ENCODE results near the gene SERAC1.
A peak's percentile ranks its signal among the peaks of the same experiment; 100 is the strongest.

The SERAC1 gene

GRCh38 chr6:158087224-158087867 lies 80.7 kb downstream of the SERAC1 start:
- no peak for DNase-seq (ENCODE audit: low spot score)
- no peak overlapping the region for H2BK5ac ChIP-seq (ENCODE audit: low read length)
- H3K14ac ChIP-seq (ENCODE audit: low read length): peak overlapping the region; percentile 56
- no peak overlapping the region for H3K4me3 ChIP-seq (ENCODE audit: low read length in 2 of 2)
- H4K8ac ChIP-seq (ENCODE audit: low read depth, low read length): no peak overlapping the region
- H2BK15ac ChIP-seq (ENCODE audit: low read length): no peak overlapping the region
- no peak overlapping the region for H2AFZ ChIP-seq (ENCODE audit: low read length)
- H3K4me1 ChIP-seq (ENCODE audit: control insufficient read depth in 2 of 2, insufficient read depth in 1 of 2, low read depth in 1 of 2, low read length in 2 of 2): no peaks in the 10 kb centered on the region
- H2BK12ac ChIP-seq (ENCODE audit: low read length): peak overlapping the region; percentile 41
- H3K9me3 ChIP-seq (replicated peaks in 1 of 2; ENCODE audit: control insufficient read depth in 2 of 2, insufficient read depth in 1 of 2, low read depth in 1 of 2, low read length in 2 of 2): no peaks in the 10 kb centered on the region
- no peak overlapping the region for H3K9ac ChIP-seq (ENCODE audit: low read depth, low read length, poor library complexity)
- peaks cover 2 to 63% of the 10 kb centered on the region in 2 donors for H3K36me3 ChIP-seq (replicated peaks in 1 of 2; ENCODE audit: control insufficient read depth in 2 of 2, insufficient read depth in 2 of 2, low read length in 2 of 2)
- no peak overlapping the region for H2AK5ac ChIP-seq (ENCODE audit: low read depth, low read length)
- H4K91ac ChIP-seq (ENCODE audit: low read depth, low read length, poor library complexity): no peak overlapping the region
- no peak overlapping the region for H2BK120ac ChIP-seq (ENCODE audit: low read depth, low read length)
- H3K23ac ChIP-seq (ENCODE audit: low read depth, low read length, poor library complexity): no peak overlapping the region
- H3K4me2 ChIP-seq (ENCODE audit: insufficient read depth, low read length, poor library complexity, severe bottlenecking): peak overlapping the region; percentile 24
- WGBS, 2 donors (ENCODE audit: extremely low coverage in 2 of 2, insufficient read length in 2 of 2, insufficient replicate concordance in 1 of 2): no CpG with 5 or more reads among the region's 14 CpGs
- H3K27ac ChIP-seq (replicated peaks; ENCODE audit: low read length): no peak overlapping the region
- no peak overlapping the region for H3K4ac ChIP-seq (ENCODE audit: low read length)
- no peaks in the 10 kb centered on the region for H3K79me1 ChIP-seq (ENCODE audit: low read depth, low read length)
- H3K18ac ChIP-seq (ENCODE audit: low read length): peak overlapping the region; percentile 19
- H3K27me3 ChIP-seq (ENCODE audit: control insufficient read depth in 3 of 3, insufficient read depth in 3 of 3, low read depth in 1 of 3, low read length in 3 of 3): no peaks in the 10 kb centered on the region

- no peak overlapping the region for H4K8ac ChIP-seq (ENCODE audit: low read depth, low read length)
- no peak overlapping the region for H3K9ac ChIP-seq (ENCODE audit: low read depth, low read length, poor library complexity)
- H3K4me1 ChIP-seq (ENCODE audit: control insufficient read depth in 2 of 2, insufficient read depth in 1 of 2, low read depth in 1 of 2, low read length in 2 of 2): no peaks in the 10 kb centered on the region
- no CpG with 5 or more reads among the region's 32 CpGs for WGBS, 2 donors (ENCODE audit: extremely low coverage in 2 of 2, insufficient read length in 2 of 2, insufficient replicate concordance in 1 of 2)
- no peaks in the 10 kb centered on the region for H3K27me3 ChIP-seq (ENCODE audit: control insufficient read depth in 3 of 3, insufficient read depth in 3 of 3, low read depth in 1 of 3, low read length in 3 of 3)
- H2BK5ac ChIP-seq (ENCODE audit: low read length): no peak overlapping the region
- no peaks in the 10 kb centered on the region for H3K79me1 ChIP-seq (ENCODE audit: low read depth, low read length)
- no peak overlapping the region for H3K4me3 ChIP-seq (ENCODE audit: low read length in 2 of 2)
- no peak overlapping the region for H3K4ac ChIP-seq (ENCODE audit: low read length)
- H3K18ac ChIP-seq (ENCODE audit: low read length): peak overlapping the region; percentile 42
- H2BK120ac ChIP-seq (ENCODE audit: low read depth, low read length): no peak overlapping the region
- no peak overlapping the region for H2AFZ ChIP-seq (ENCODE audit: low read length)
- no peak overlapping the region for H2BK15ac ChIP-seq (ENCODE audit: low read length)
- H4K91ac ChIP-seq (ENCODE audit: low read depth, low read length, poor library complexity): no peak overlapping the region
- H2BK12ac ChIP-seq (ENCODE audit: low read length): peak overlapping the region; percentile 41
- peak overlapping the region; percentile 75 for H3K23ac ChIP-seq (ENCODE audit: low read depth, low read length, poor library complexity)
- no peak overlapping the region for H3K4me2 ChIP-seq (ENCODE audit: insufficient read depth, low read length, poor library complexity, severe bottlenecking)
- no peak overlapping the region for H2AK5ac ChIP-seq (ENCODE audit: low read depth, low read length)
- no peak for DNase-seq (ENCODE audit: low spot score)
- peaks cover 2 to 60% of the 10 kb centered on the region in 2 donors for H3K36me3 ChIP-seq (replicated peaks in 1 of 2; ENCODE audit: control insufficient read depth in 2 of 2, insufficient read depth in 2 of 2, low read length in 2 of 2)
- H3K27ac ChIP-seq (replicated peaks; ENCODE audit: low read length): no peak overlapping the region
- no peaks in the 10 kb centered on the region for H3K9me3 ChIP-seq (replicated peaks in 1 of 2; ENCODE audit: control insufficient read depth in 2 of 2, insufficient read depth in 1 of 2, low read depth in 1 of 2, low read length in 2 of 2)
- peak overlapping the region; percentile 56 for H3K14ac ChIP-seq (ENCODE audit: low read length)
These were observed 81.4 kb downstream of the SERAC1 start for GRCh38 chr6:158086504-158087223.

- no peak for DNase-seq (ENCODE audit: low spot score)
- Histone ChIP-seq H4K91ac (ENCODE audit: low read depth, low read length, poor library complexity) (no peak overlapping the region), H2AFZ (ENCODE audit: low read length) (no peak overlapping the region), H3K36me3 (replicated peaks in 1 of 2; ENCODE audit: control insufficient read depth in 2 of 2, insufficient read depth in 2 of 2, low read length in 2 of 2) (peaks cover 2 to 65% of the 10 kb centered on the region in 2 donors), H3K18ac (ENCODE audit: low read length) (no peak overlapping the region), H3K27me3 (ENCODE audit: control insufficient read depth in 3 of 3, insufficient read depth in 3 of 3, low read depth in 1 of 3, low read length in 3 of 3) (no peaks in the 10 kb centered on the region), H3K4me1 (ENCODE audit: control insufficient read depth in 2 of 2, insufficient read depth in 1 of 2, low read depth in 1 of 2, low read length in 2 of 2) (no peaks in the 10 kb centered on the region), H2BK5ac (ENCODE audit: low read length) (no peak overlapping the region), H2BK120ac (ENCODE audit: low read depth, low read length) (no peak overlapping the region), H4K8ac (ENCODE audit: low read depth, low read length) (no peak overlapping the region), H3K14ac (ENCODE audit: low read length) (no peak overlapping the region), H3K23ac (ENCODE audit: low read depth, low read length, poor library complexity) (no peak overlapping the region), H3K9ac (ENCODE audit: low read depth, low read length, poor library complexity) (no peak overlapping the region), H3K9me3 (replicated peaks in 1 of 2; ENCODE audit: control insufficient read depth in 2 of 2, insufficient read depth in 1 of 2, low read depth in 1 of 2, low read length in 2 of 2) (no peaks in the 10 kb centered on the region), H2BK12ac (ENCODE audit: low read length) (no peak overlapping the region), H2AK5ac (ENCODE audit: low read depth, low read length) (no peak overlapping the region), H3K79me1 (ENCODE audit: low read depth, low read length) (no peaks in the 10 kb centered on the region), H2BK15ac (ENCODE audit: low read length) (no peak overlapping the region), H3K27ac (replicated peaks; ENCODE audit: low read length) (no peak overlapping the region), H3K4me2 (ENCODE audit: insufficient read depth, low read length, poor library complexity, severe bottlenecking) (no peak overlapping the region), H3K4ac (ENCODE audit: low read length) (no peak overlapping the region), H3K4me3 (ENCODE audit: low read length in 2 of 2) (no peak overlapping the region)
- WGBS, 2 donors (ENCODE audit: extremely low coverage in 2 of 2, insufficient read length in 2 of 2, insufficient replicate concordance in 1 of 2): no CpG with 5 or more reads among the region's 2 CpGs
These were observed 82.0 kb downstream of the SERAC1 start for GRCh38 chr6:158086054-158086503.

GRCh38 chr6:158085261-158086053 lies 82.6 kb downstream of the SERAC1 start:
- Histone ChIP-seq H3K23ac (ENCODE audit: low read depth, low read length, poor library complexity) (no peak overlapping the region), H3K4me3 (ENCODE audit: low read length in 2 of 2) (no peak overlapping the region), H2BK5ac (ENCODE audit: low read length) (no peak overlapping the region), H3K4me1 (ENCODE audit: control insufficient read depth in 2 of 2, insufficient read depth in 1 of 2, low read depth in 1 of 2, low read length in 2 of 2) (no peaks in the 10 kb centered on the region), H2BK15ac (ENCODE audit: low read length) (no peak overlapping the region), H3K4me2 (ENCODE audit: insufficient read depth, low read length, poor library complexity, severe bottlenecking) (no peak overlapping the region), H3K4ac (ENCODE audit: low read length) (no peak overlapping the region), H4K91ac (ENCODE audit: low read depth, low read length, poor library complexity) (no peak overlapping the region), H4K8ac (ENCODE audit: low read depth, low read length) (no peak overlapping the region), H2BK12ac (ENCODE audit: low read length) (no peak overlapping the region), H3K27me3 (ENCODE audit: control insufficient read depth in 3 of 3, insufficient read depth in 3 of 3, low read depth in 1 of 3, low read length in 3 of 3) (no peaks in the 10 kb centered on the region), H3K36me3 (replicated peaks in 1 of 2; ENCODE audit: control insufficient read depth in 2 of 2, insufficient read depth in 2 of 2, low read length in 2 of 2) (peaks cover 2 to 68% of the 10 kb centered on the region in 2 donors), H2BK120ac (ENCODE audit: low read depth, low read length) (no peak overlapping the region), H2AK5ac (ENCODE audit: low read depth, low read length) (no peak overlapping the region), H3K9me3 (replicated peaks in 1 of 2; ENCODE audit: control insufficient read depth in 2 of 2, insufficient read depth in 1 of 2, low read depth in 1 of 2, low read length in 2 of 2) (no peaks in the 10 kb centered on the region), H3K18ac (ENCODE audit: low read length) (no peak overlapping the region), H3K79me1 (ENCODE audit: low read depth, low read length) (no peaks in the 10 kb centered on the region), H2AFZ (ENCODE audit: low read length) (no peak overlapping the region), H3K14ac (ENCODE audit: low read length) (no peak overlapping the region), H3K27ac (replicated peaks; ENCODE audit: low read length) (no peak overlapping the region), H3K9ac (ENCODE audit: low read depth, low read length, poor library complexity) (no peak overlapping the region)
- WGBS, 2 donors (ENCODE audit: extremely low coverage in 2 of 2, insufficient read length in 2 of 2, insufficient replicate concordance in 1 of 2): no CpG with 5 or more reads among the region's 21 CpGs
- no peak for DNase-seq (ENCODE audit: low spot score)
